GM12801 (cell line): Measurements from ENCODE around the gene FNDC3B.

ENCODE experiments used
- CTCF ChIP-seq: IDR thresholded peaks from one replicate; pipeline ENCODE4 v1.5.1; 2011; ENCODE audit warnings: control low read depth; ENCODE audit not compliant: insufficient read length; ENCODE audit errors: extremely low read depth

The FNDC3B gene

GRCh38 chr3:172324611-172325203 lies 285.3 kb downstream of the FNDC3B start:
- TF ChIP-seq CTCF = no peak

- TF ChIP-seq CTCF = no peak
Observed at GRCh38 chr3:172325461-172325860, 286.1 kb downstream of the FNDC3B start.

GRCh38 chr3:172326993-172327392 lies 287.6 kb downstream of the FNDC3B start:
- TF ChIP-seq CTCF = no peak

- no peak for TF ChIP-seq CTCF
Observed at GRCh38 chr3:172328282-172328681, 288.9 kb downstream of the FNDC3B start.

GRCh38 chr3:172329070-172329469 lies 289.7 kb downstream of the FNDC3B start:
- no peak for TF ChIP-seq CTCF

- no peak for TF ChIP-seq CTCF
Observed at GRCh38 chr3:172330413-172330812, 291.0 kb downstream of the FNDC3B start.

- TF ChIP-seq CTCF = peak; percentile 14
Observed at GRCh38 chr3:172332256-172333041, 293.1 kb downstream of the FNDC3B start.
